ENCODE data around the gene IL19. TPM values are rescaled to one million over a fixed set of nuclear protein-coding genes. Genes with fewer than 3 reads are reported as not detected.

Gene IL19
- total and polyA plus RNA-seq, 4 donors: 0.10 to 0.68 (median 0.12) TPM; not detected in 1

DNA sequence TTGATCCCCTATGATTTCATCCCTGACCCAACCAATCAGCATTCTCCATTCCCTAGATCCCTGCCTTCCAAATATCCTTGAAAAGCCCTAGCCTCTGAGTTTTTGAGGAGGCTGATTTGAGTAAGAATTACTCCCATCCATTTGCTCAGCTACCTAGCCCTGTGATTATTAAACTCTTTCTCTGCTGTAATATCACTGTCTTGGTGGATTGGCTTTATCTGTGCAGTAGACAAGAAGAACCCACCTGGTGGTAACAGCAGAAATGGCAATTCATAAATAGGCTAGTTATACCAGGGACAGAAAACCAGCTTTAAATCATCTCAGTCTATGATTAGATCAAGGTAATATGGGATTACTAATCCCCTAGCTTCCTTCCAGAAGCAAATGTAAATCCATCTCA is 107.9 kb downstream of the IL19 start:
- TF ChIP-seq, protein P1, sequence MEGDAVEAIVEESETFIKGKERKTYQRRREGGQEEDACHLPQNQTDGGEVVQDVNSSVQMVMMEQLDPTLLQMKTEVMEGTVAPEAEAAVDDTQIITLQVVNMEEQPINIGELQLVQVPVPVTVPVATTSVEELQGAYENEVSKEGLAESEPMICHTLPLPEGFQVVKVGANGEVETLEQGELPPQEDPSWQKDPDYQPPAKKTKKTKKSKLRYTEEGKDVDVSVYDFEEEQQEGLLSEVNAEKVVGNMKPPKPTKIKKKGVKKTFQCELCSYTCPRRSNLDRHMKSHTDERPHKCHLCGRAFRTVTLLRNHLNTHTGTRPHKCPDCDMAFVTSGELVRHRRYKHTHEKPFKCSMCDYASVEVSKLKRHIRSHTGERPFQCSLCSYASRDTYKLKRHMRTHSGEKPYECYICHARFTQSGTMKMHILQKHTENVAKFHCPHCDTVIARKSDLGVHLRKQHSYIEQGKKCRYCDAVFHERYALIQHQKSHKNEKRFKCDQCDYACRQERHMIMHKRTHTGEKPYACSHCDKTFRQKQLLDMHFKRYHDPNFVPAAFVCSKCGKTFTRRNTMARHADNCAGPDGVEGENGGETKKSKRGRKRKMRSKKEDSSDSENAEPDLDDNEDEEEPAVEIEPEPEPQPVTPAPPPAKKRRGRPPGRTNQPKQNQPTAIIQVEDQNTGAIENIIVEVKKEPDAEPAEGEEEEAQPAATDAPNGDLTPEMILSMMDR (IDR thresholded peaks at IDR 0.05; ENCODE audit: control extremely low read depth, extremely low read depth): no peak
- Histone ChIP-seq H3K9me3 (ENCODE audit: control insufficient read depth in 4 of 4, insufficient read depth in 3 of 4, low read length in 3 of 4) (peaks cover 1 to 13% (median 6%) of the 10 kb centered on the region in 4 donors), H3K9ac (ENCODE audit: insufficient read depth in 1 of 2, low read length in 2 of 2) (no peak overlapping the region), H3K4me3 (no peak overlapping the region), H3K36me3 (ENCODE audit: control insufficient read depth in 4 of 4, insufficient read depth in 4 of 4, low read length in 4 of 4) (no peaks in the 10 kb centered on the region), H3K4me1 (ENCODE audit: control insufficient read depth in 5 of 5, insufficient read depth in 5 of 5, low read length in 5 of 5) (no peaks in the 10 kb centered on the region), H3K27ac (ENCODE audit: low read depth in 1 of 2, low read length in 1 of 2) (no peak overlapping the region), H3K27me3 (ENCODE audit: control insufficient read depth in 3 of 3, insufficient read depth in 3 of 3, low read length in 2 of 3) (no peaks in the 10 kb centered on the region)
- ATAC-seq (ENCODE audit: insufficient read depth, low FRiP score) (no peak), DNase-seq (no peak)

DNA sequence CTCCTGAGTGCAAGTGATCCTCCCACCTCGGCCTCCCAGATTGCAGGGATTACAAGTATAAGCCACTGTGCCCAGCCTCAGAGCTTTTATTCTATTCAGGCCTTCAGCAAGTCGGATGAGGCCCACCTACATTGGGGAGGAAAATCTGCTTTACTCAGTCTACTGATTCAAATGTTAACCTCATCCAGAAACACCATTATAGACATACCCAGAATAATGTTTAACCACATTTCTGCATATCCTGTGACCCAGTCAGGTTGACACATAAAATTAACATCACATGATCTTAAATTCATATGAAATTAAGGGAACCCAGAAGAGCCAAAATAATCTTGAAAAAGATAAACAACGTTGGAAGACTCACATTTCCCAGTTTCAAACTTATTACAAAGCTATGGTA is 109.7 kb downstream of the IL19 start:
- H3K27me3 ChIP-seq (ENCODE audit: control insufficient read depth in 3 of 3, insufficient read depth in 3 of 3, low read length in 2 of 3): no peaks in the 10 kb centered on the region
- H3K4me1 ChIP-seq (ENCODE audit: control insufficient read depth in 5 of 5, insufficient read depth in 5 of 5, low read length in 5 of 5): no peaks in the 10 kb centered on the region
- no peak for ATAC-seq (ENCODE audit: insufficient read depth, low FRiP score)
- no peak overlapping the region for H3K9ac ChIP-seq (ENCODE audit: insufficient read depth in 1 of 2, low read length in 2 of 2)
- no peaks in the 10 kb centered on the region for H3K36me3 ChIP-seq (ENCODE audit: control insufficient read depth in 4 of 4, insufficient read depth in 4 of 4, low read length in 4 of 4)
- no peak overlapping the region for H3K27ac ChIP-seq (ENCODE audit: low read depth in 1 of 2, low read length in 1 of 2)
- TF ChIP-seq, protein P1 (IDR thresholded peaks at IDR 0.05; ENCODE audit: control extremely low read depth, extremely low read depth): no peak
- H3K4me3 ChIP-seq: no peak overlapping the region
- WGBS, 2 donors: 88 to 95% methylated on average over 3 of the region's 3 CpGs
- H3K9me3 ChIP-seq (ENCODE audit: control insufficient read depth in 4 of 4, insufficient read depth in 3 of 4, low read length in 3 of 4): peaks cover 1 to 13% (median 6%) of the 10 kb centered on the region in 4 donors
- DNase-seq: no peak

DNA sequence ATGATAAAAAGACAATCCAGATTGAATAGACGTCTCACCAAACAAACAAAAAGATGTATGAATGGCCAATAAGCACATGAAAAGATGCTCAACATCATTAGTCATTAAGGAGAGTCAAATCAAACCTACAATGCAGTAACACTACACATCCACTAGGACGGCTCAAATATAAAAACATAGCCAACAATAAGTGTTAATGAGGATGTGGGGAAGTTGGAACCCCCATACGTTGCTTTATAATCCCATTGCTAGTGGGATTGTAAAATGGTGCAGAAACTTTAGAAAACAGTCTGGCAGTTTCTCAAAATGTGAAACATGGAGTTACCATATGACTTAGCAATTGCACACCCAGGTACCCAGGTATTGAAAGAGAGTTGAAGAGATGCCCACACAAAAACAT is 112.0 kb downstream of the IL19 start:
- TF ChIP-seq, protein P1 (IDR thresholded peaks at IDR 0.05; ENCODE audit: control extremely low read depth, extremely low read depth): no peak
- Histone ChIP-seq H3K36me3 (ENCODE audit: control insufficient read depth in 4 of 4, insufficient read depth in 4 of 4, low read length in 4 of 4) (no peaks in the 10 kb centered on the region), H3K4me3 (no peak overlapping the region), H3K27me3 (ENCODE audit: control insufficient read depth in 3 of 3, insufficient read depth in 3 of 3, low read length in 2 of 3) (no peaks in the 10 kb centered on the region), H3K9me3 (ENCODE audit: control insufficient read depth in 4 of 4, insufficient read depth in 3 of 4, low read length in 3 of 4) (peaks cover 0 to 9% (median 3%) of the 10 kb centered on the region in 4 donors), H3K4me1 (ENCODE audit: control insufficient read depth in 5 of 5, insufficient read depth in 5 of 5, low read length in 5 of 5) (no peaks in the 10 kb centered on the region), H3K27ac (ENCODE audit: low read depth in 1 of 2, low read length in 1 of 2) (no peak overlapping the region), H3K9ac (ENCODE audit: insufficient read depth in 1 of 2, low read length in 2 of 2) (no peak overlapping the region)
- no peak for DNase-seq
- no peak for ATAC-seq (ENCODE audit: insufficient read depth, low FRiP score)
- 76 to 88% methylated on average over 3 of the region's 3 CpGs for WGBS, 2 donors

DNA sequence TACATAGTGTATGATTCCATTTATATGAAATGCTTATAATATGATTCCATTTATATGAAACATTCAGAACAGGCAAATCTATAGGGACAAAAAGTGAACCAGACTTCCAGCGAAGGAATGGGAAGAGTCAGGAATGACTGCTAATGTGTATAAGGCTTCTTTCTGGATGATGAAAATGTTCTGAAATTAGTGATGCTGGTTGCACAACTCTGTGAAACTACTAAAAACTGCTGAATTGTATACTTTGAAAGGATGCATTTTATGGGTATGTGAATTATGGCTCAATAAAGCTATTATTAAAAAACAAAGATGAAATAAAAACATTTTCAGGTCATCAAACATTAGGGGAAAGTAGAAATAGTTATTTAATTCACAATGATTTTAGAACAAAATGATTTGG is 112.6 kb downstream of the IL19 start:
- no peaks in the 10 kb centered on the region for H3K4me1 ChIP-seq (ENCODE audit: control insufficient read depth in 5 of 5, insufficient read depth in 5 of 5, low read length in 5 of 5)
- H3K36me3 ChIP-seq (ENCODE audit: control insufficient read depth in 4 of 4, insufficient read depth in 4 of 4, low read length in 4 of 4): no peaks in the 10 kb centered on the region
- no peaks in the 10 kb centered on the region for H3K27me3 ChIP-seq (ENCODE audit: control insufficient read depth in 3 of 3, insufficient read depth in 3 of 3, low read length in 2 of 3)
- WGBS, 2 donors: 95 to 97% methylated on average over 1 of the region's 1 CpG
- ATAC-seq (ENCODE audit: insufficient read depth, low FRiP score) (no peak), DNase-seq (no peak)
- no peak overlapping the region for H3K4me3 ChIP-seq
- no peak overlapping the region for H3K27ac ChIP-seq (ENCODE audit: low read depth in 1 of 2, low read length in 1 of 2)
- H3K9me3 ChIP-seq (ENCODE audit: control insufficient read depth in 4 of 4, insufficient read depth in 3 of 4, low read length in 3 of 4): peaks cover 0 to 5% (median 3%) of the 10 kb centered on the region in 4 donors
- no peak overlapping the region for H3K9ac ChIP-seq (ENCODE audit: insufficient read depth in 1 of 2, low read length in 2 of 2)
- TF ChIP-seq, protein P1 (IDR thresholded peaks at IDR 0.05; ENCODE audit: control extremely low read depth, extremely low read depth): no peak

Data from lung (tissue), 12 donors.